HG03039 (cell line): ENCODE data around the gene COL4A6.

Experiments used
- ATAC-seq: cut with Tn5 transposase; IDR thresholded peaks from one replicate; pipeline ENCODE4 v1.9.1; 2021; ENCODE audit warnings: mild to moderate bottlenecking, moderate library complexity; ENCODE audit not compliant: unreplicated experiment

Gene COL4A6

DNA sequence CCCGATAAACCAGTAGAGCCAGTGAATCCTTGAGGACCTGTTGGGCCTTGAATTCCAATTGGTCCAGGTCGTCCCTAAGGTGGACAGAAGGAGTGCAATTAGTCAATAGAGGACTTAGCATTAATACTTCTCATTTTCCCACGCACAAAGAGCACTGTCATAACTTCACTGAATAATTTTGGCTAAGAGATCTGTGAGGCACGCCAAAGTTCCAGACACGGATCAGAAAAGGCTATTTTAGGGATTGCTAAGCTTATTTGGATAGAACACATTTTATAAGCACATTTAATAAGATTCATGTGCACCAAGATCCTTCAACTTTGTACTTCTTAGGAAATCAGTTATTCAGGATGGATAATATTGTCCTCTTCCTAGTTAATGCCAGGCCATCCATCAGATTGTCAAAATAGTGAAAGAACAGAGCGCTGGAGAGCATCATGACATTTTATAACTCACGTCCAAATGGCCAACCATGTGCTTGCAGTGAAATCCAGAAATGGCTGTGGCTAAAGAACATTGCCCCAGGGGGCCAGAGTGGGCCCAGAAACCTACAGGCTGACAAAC, 216.8 kb downstream of the COL4A6 start:
- ATAC-seq: no peak

DNA sequence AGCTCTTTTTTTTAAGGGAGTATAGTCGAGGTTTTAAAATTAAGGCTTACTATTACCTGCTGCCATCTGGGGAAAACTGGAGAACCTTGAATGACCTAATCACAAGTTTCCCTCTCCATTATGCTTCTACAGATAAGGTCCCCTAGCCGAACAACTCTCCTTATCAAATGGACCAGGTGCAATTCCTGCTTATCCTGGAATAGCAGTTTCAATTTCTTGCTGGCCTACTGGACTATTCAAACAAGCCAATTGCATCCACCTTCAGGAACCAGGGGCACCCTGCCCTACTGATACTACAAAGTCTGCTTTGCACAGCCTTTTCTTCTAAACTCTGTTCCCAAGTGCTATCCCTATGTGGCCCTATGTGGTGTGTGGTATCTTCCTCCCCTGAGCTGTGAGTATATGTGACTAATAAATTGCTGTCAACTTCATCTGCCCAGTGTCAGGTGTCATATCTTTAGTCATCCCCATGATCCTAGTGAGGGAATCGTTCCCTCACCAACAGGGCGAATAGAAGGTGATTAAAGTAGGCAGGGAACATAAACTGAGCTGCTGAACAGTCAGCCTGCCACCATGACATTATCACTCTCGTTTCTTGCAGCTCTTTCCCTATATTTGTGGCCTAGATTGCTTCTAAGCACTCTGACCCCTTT, 218.1 kb downstream of the COL4A6 start:
- ATAC-seq: no peak

DNA sequence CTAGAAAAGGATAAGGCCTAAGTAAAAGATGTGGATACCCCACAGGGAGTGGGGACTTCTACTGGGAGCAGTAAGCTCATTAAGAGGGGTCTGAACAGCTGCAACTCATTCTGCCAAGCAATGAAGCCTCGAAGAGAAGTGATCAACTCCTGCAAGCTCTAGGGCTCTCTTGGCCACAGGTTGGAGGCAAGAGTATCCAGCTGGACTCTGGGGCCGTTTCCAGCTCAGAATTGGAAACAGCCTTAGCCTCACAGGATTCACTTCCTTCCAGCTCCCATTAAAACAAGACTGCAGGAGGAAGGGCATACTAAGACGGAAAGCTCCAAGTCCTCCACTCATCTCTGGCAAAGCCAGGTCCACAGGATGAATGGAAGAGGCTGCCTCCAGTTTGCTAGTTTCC, 220.3 kb downstream of the COL4A6 start:
- no peak for ATAC-seq

DNA sequence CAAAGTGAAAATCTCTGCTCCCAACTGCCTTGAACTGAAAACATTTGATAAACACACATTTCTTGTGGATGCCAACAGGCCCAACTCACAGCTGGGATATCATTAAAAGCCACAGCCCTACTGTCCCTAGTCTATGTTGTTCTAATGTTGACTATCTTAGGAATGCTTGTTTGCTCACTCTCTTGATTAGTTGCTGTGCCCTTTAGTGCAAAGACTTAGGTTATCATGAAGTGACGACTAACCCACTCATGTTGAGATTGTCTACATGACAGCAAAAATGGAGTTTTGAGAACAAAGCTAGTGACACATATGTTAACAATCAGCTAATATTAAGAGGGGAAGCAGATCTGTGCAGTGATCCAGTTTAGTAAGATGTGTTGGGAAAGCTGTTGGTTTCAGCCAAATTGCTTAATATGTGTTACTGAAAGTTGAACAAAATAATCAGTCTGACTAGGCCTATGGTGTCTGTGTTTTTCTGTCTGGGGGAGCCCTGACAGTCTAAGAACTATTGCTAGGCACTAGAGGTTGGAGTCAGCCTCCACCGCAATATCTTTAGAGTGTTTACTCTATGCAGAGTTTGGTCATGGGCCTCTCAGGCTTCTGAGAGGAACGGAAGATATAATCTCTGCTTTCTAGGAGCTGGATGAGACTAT, 221.2 kb downstream of the COL4A6 start:
- no peak for ATAC-seq

- ATAC-seq: no peak
These were observed 221.8 kb downstream of the COL4A6 start for GRCh38 chrX:108216405-108216804.

DNA sequence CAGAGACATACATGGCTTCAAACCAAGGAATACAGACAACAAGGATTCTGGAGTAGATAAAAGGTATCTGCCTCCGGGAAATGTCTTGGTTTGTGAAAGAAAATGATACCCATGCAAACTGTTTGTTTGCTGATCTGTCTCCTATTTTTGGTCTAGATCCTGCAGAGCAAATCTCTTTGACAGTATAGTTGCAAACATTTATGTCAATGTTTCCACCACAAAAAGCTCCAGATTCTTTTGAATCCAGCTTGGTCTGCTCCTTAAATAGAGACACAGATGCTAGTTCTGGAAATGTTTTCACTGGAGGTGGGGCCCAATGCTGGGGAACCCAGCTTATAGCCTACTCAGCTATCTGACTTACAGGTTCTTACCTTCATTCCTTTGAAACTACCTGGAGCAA, 226.9 kb downstream of the COL4A6 start:
- ATAC-seq: no peak

DNA sequence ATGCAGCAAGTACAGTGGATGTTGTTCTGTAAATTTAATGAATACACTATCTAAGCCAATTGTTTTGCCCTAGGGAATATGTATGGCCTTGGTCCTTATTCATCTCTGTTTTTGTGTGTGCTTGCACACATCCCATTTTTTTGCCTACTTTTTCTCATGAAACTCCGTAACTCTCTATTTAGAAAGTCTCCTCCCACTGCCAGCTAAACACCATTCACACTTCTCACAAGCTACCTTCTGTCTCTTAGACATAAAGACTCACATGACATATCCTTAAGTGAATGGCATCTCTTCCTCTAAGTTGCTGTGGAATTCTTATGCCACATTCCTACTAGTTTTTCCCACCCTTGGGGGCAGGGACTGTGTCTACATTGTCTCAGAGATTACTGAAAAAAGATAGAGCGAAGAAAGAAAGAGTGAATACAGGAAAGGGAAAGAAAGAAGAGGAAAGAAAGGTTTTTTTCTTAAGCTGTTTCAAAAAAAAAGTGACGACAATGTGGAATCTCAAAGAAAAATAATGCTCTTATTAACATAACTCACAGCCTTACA, 229.1 kb downstream of the COL4A6 start:
- ATAC-seq: no peak

DNA sequence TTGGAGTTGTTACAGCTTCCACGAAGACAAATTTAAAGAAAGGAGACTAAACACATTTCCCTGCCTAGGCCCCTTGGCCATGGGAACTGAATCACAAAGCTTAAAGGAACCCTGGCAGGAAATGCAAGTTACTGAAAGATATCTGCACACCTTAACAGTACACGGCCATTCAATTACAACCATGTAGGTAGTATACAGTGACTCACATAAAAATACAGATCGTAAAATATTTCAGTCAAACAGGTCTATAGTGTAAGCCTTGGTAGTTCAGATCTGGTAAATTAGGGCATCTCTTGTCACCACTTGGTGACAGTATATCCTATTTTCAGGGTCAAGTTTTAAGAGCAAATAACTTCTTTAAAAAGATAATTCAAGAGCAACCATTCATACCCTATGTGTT, 234.7 kb downstream of the COL4A6 start:
- no peak for ATAC-seq

DNA sequence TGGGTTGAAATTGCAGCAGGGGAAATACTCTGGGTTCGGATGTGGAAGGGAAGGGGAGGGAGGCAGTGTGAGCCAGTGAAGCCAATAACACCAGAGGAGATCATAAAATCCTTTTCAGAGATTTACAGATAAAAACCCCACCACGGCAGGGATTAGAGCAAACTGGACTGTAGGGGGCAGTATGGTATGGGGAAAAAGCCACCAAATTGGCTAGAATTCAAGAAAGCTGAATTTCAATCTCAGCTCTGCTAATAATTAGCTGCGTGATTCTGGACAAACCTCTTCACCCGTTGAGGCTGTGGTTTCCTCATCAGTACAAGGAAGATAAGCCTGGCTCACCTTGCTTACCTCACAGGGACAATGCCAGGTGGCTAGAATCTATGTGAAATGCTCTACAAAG, 238.5 kb downstream of the COL4A6 start:
- no peak for ATAC-seq

DNA sequence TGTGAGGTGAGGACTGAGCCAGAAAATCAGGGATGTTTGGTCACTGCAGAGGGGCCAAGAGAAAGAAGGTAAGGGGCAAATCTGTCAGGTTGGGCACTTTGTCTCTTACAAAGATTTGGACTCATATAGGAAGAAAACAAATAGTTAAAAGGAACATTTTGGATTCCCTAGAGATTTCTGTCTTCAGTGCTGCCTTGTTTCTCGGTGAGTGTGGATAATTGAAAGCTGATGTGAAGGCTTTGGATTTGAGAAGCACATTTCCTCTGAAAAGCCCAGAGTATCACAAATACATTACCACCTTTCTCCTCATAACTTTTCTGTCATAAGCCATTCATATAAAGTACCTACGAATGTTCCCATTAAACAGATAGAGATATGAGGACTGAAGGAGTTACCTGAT, 239.2 kb downstream of the COL4A6 start:
- ATAC-seq: no peak

DNA sequence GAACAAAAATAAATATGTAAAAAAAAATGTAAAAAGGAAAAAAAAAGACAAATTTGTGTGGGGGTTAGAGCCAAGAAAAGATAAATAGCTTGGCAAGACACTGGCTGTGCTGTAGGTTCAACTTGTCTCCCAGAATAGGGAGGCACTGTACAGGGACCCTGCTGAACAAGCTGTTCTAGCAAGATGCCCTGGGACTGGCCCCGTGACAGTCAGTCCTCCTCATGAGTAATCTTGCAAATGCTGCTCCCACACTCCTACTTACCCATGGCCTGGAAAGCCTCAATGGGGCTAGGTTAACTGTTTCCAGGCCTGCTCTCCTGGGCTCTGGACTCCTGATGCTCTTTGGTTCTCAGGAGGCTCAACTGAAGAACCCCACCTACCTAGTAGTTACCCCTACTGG, 239.8 kb downstream of the COL4A6 start:
- no peak for ATAC-seq

DNA sequence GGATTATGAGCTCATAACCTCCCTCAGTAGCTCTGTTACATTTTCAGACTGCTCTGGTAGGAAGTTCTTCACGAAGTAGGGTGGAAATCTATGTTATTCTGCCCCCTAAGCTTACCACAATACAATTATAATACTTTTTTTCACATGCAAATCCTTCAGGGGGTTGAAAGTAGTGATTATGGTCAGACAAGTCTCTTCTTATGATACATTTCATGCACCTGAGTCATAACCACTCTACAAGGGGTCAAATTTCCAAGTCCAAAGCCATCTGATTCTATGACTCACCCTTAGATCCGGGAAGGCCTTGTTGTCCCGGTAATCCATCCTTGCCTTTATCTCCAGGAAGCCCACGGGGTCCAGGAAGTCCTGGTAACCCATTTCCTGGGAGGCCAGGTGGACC, 251.4 kb downstream of the COL4A6 start:
- ATAC-seq: no peak

- no peak for ATAC-seq
These were observed 260.1 kb downstream of the COL4A6 start for GRCh38 chrX:108178143-108178498.

DNA sequence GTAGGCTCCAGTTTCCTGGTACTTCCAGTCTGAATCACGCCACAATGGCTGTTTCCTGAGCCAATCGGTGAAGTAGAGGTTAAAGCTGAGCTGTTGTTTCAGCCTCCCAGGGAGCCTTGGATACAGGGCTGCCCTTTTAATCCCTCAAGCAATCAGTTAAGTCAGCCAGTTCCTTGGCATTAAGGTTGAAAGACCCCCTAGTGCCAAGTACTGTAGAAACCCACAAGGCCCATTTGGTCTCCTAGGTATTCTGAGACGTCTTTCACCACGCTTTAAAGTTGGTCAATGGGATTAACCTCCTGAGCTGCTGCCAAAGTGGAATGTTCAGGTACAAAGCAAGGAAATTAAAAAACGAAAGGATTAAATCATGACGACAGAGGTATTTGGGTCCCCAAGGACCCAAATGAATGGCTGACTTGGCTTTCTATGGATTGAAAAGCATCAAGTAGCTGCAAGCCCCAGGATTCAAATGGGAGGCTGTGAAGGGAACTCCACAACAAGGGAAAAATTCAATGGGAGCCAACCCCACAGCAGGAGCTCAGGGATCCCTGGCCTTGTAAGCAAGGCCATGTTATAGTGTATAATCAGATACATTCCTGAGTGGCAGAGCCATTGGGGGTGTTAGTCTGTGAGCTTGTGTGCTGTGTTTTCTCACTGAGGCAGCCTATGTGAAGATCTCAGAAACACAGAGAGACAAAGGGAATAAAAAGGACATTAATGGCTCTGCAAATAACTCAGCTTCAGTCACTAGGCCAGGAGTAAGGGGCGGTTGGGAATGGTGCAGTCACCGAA, 260.7 kb downstream of the COL4A6 start:
- no peak for ATAC-seq

GRCh38 chrX:108173874-108174273, 264.3 kb downstream of the COL4A6 start:
- no peak for ATAC-seq

- ATAC-seq: no peak
These were observed 266.6 kb downstream of the COL4A6 start for GRCh38 chrX:108171671-108172070.

DNA sequence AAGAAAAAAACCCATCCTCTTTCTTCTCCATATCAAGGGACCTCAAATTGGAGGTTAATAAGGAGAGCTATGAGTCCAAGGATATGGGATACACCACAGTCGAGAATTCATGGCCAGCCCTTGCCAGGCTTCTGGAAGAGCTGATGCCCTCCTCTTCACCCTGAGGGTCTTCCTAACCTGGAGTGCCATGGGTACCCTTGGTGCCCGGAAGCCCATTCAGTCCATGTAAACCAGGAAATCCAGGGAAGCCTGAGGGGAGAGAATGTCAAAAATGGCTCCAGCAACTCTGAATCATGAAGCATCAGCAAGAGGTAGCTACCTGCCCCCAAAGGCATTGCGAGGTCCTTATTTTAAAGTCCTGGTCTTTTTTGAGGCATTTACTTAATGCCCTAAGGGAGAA, 268.5 kb downstream of the COL4A6 start:
- no peak for ATAC-seq

DNA sequence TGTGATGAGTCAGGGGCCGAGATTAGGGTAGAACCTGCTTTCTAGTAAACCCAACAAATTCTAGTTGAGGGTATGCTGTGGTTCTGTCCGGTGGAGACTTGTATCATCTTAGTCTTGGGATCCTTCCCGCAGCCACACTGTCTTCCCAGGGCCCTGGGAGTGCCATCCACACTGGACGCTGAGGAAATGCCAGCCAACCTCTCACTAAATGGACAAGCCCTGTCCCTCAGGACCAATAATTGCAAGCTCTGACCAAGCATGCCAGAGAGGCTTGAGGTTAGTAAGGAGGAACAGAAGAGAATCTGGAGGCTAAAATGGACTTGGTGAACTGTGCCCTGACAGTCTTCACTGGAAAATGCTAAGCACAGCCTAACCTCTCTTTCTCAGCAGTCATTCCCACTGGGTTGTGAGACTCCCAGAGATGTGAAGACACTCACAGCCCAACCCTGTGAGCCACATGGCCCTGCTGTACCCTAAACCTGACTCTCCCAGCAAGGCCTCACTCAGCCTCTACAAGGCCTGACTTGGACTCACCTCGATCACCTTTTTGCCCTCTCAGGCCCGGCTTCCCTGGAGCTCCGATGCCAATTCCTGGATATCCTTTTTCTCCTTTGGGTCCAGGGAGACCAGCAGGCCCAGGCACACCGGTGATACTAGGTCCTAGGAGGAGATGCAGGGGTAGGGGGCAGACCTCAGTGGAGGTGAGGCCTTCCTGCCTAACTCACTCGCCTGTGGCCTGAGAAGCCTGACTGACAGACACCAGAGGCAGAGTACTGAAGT, 269.1 kb downstream of the COL4A6 start:
- no peak for ATAC-seq

GRCh38 chrX:108167211-108167872, 270.9 kb downstream of the COL4A6 start:
- ATAC-seq: no peak

GRCh38 chrX:108165383-108166111, 272.7 kb downstream of the COL4A6 start:
- ATAC-seq: no peak
